Superior temporal gyrus (tissue), 1 donor: Measurements from ENCODE around the gene HDC.

Source experiments
- DNase-seq: peaks from one replicate; pipeline ENCODE4 v3.0.0-alpha.2; 2016; ENCODE audit errors: extremely low spot score

The HDC gene

GRCh38 chr15:50225057-50225456 lies 40.5 kb downstream of the HDC start:
- no peak for DNase-seq

GRCh38 chr15:50224606-50225005 lies 40.9 kb downstream of the HDC start:
- DNase-seq, result no peak

- DNase-seq, result no peak
Measured at GRCh38 chr15:50222181-50222580, 43.3 kb downstream of the HDC start.

- DNase-seq, result no peak
Measured at GRCh38 chr15:50219820-50220219, 45.7 kb downstream of the HDC start.

GRCh38 chr15:50218691-50219090 lies 46.8 kb downstream of the HDC start:
- DNase-seq, result no peak

GRCh38 chr15:50218291-50218690 lies 47.2 kb downstream of the HDC start:
- DNase-seq, result no peak

GRCh38 chr15:50210462-50211157 lies 54.9 kb downstream of the HDC start:
- DNase-seq, result no peak

- DNase-seq, result no peak
Measured at GRCh38 chr15:50209809-50210208, 55.7 kb downstream of the HDC start.

- DNase-seq, result no peak
Measured at GRCh38 chr15:50206020-50206419, 59.5 kb downstream of the HDC start.

- no peak for DNase-seq
Measured at GRCh38 chr15:50202003-50202402, 63.5 kb downstream of the HDC start.

- DNase-seq, result no peak
Measured at GRCh38 chr15:50192926-50193620, 72.5 kb downstream of the HDC start.

- no peak for DNase-seq
Measured at GRCh38 chr15:50192164-50192563, 73.4 kb downstream of the HDC start.
